ENCODE data around the gene PKLR.

PKLR gene

GRCh38 chr1:155313261-155313660, 12.0 kb upstream of the PKLR start:
- TF ChIP-seq CTCF (IDR thresholded peaks at IDR 0.05; ENCODE audit: extremely low read depth, missing control alignments) = no peak
- no peak for DNase-seq (ENCODE audit: low spot score)

- no peak for DNase-seq (ENCODE audit: low spot score)
- TF ChIP-seq CTCF (IDR thresholded peaks at IDR 0.05; ENCODE audit: extremely low read depth, missing control alignments) = no peak
Measured at GRCh38 chr1:155309423-155310021, 8.3 kb upstream of the PKLR start.

- DNase-seq (ENCODE audit: low spot score) = peak; percentile 94
- TF ChIP-seq CTCF (IDR thresholded peaks at IDR 0.05; ENCODE audit: extremely low read depth, missing control alignments) = no peak
Measured at GRCh38 chr1:155308493-155309422, 7.5 kb upstream of the PKLR start, which contains the start of gene FDPS. FDPS (plus strand) TSS chr1:155308866; CDS start chr1:155309790, 924 bp downstream.

GRCh38 chr1:155307247-155307740, 6.1 kb upstream of the PKLR start:
- no peak for TF ChIP-seq CTCF (IDR thresholded peaks at IDR 0.05; ENCODE audit: extremely low read depth, missing control alignments)
- no peak for DNase-seq (ENCODE audit: low spot score)

GRCh38 chr1:155305881-155306391, 4.7 kb upstream of the PKLR start:
- no peak for TF ChIP-seq CTCF (IDR thresholded peaks at IDR 0.05; ENCODE audit: extremely low read depth, missing control alignments)
- no peak for DNase-seq (ENCODE audit: low spot score)

GRCh38 chr1:155304558-155305063, 3.4 kb upstream of the PKLR start:
- no peak for TF ChIP-seq CTCF (IDR thresholded peaks at IDR 0.05; ENCODE audit: extremely low read depth, missing control alignments)
- DNase-seq (ENCODE audit: low spot score) = no peak
